Suprapubic skin (tissue), 3 donors: ENCODE data around the gene FAM174B.

ENCODE experiments used
- POLR2AphosphoS5 ChIP-seq, 3 donors: sonication (generic); formaldehyde crosslinking; IDR thresholded peaks; one replicate each; pipeline ENCODE4 v1.6.1; 2017; ENCODE audit warnings: antibody characterized with exemption in 3 of 3
- TF ChIP-seq, protein P1 (sequence below), 2 donors: fragments of 200-600 bp in 1 of 2; fragments of 450-650 bp in 1 of 2; sonication (generic) in 1 of 2; IDR thresholded peaks; one replicate each; pipeline ENCODE4 v1.5.1; 2016 to 2019; ENCODE audit warnings: antibody characterized with exemption in 2 of 2, mild to moderate bottlenecking in 1 of 2, moderate library complexity in 1 of 2

DNA sequence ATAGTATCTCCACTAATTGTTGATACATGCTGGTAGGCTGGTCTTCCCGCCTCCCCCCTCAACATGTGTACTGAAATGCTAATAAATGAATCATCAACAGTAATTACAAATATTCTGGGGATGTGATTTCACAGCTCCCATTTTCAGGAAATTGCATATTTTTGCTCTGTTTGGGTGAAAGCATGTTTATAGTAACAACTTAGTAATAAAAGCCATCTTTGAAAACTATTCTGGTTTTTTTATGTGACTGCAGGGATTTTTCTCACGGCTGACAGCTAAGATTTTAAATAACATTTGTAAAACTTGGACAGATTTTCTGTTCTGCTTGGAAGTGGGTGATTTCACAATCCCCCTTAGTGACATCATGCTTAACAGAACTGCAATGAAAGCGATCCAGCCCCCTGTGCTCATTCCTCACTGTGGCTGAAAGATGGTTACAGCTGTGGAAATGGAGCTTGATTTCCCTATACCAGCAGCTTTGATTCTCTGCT lies 25.6 kb upstream of the FAM174B start:
- TF ChIP-seq, protein P1, sequence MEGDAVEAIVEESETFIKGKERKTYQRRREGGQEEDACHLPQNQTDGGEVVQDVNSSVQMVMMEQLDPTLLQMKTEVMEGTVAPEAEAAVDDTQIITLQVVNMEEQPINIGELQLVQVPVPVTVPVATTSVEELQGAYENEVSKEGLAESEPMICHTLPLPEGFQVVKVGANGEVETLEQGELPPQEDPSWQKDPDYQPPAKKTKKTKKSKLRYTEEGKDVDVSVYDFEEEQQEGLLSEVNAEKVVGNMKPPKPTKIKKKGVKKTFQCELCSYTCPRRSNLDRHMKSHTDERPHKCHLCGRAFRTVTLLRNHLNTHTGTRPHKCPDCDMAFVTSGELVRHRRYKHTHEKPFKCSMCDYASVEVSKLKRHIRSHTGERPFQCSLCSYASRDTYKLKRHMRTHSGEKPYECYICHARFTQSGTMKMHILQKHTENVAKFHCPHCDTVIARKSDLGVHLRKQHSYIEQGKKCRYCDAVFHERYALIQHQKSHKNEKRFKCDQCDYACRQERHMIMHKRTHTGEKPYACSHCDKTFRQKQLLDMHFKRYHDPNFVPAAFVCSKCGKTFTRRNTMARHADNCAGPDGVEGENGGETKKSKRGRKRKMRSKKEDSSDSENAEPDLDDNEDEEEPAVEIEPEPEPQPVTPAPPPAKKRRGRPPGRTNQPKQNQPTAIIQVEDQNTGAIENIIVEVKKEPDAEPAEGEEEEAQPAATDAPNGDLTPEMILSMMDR (IDR thresholded peaks at IDR 0.05), result no peak
- peak in 1 of 3 donors; percentile 42 for TF ChIP-seq POLR2AphosphoS5 (IDR thresholded peaks at IDR 0.05)
